K562 (cell line): ENCODE data around the gene DRGX. TPM values are rescaled to one million over a fixed set of nuclear protein-coding genes. Genes with fewer than 3 reads are reported as not detected.

Experiments
- ATAC-seq: fragments of 200-7000 bp; cut with Tn5 transposase; 3 replicates; pipeline ENCODE4 v1.9.1; 2020; ENCODE audit warnings: moderate library complexity
- BruUV-seq: library from RNA; stranded (reverse); fragments of 400-500 nt; replicated peaks from 2 replicates; lab custom pipeline; 2021; lab: Mats Ljungman, UMichigan
- CTCF ChIA-PET: fragments of 300-600 bp; formaldehyde crosslinking; extraction: SDS; loops from one replicate; lab custom pipeline; 2021; ENCODE audit warnings: low intra/inter-chr PET ratio; lab: Yijun Ruan, JAX
- POLR2A ChIA-PET: fragments of 300-600, 350-650 bp; sonication (Branson Sonifier 250); formaldehyde crosslinking; extraction: SDS; loops from one replicate; lab custom pipeline; 2021; ENCODE audit warnings: antibody characterized with exemption, inconsistent platforms; lab: Yijun Ruan, JAX
- DNase-seq, 4 experiments: peaks; one replicate each; pipeline versions ENCODE4 v3.0.0 to v3.0.0-alpha.2; 2011 to 2018; ENCODE audit warnings: low spot score in 3 of 4, mixed read lengths in 3 of 4; ENCODE audit errors: extremely low read depth in 1 of 4
- FAIRE-seq: peaks from 2 replicates; lab custom pipeline; 2011; peaks lifted over from hg19 to GRCh38; lab: Jason Lieb, UNC
- H2AFZ ChIP-seq: 2 replicates; pipeline ENCODE4 v1.6.0; 2011; ENCODE audit warnings: low read depth, low read length, control low read depth, inconsistent platforms
- H3K27ac ChIP-seq: fragments of 200-600 bp; 3 replicates; pipeline ENCODE4 v1.8.0; 2011; ENCODE audit warnings: low read depth, mild to moderate bottlenecking, control low read depth, inconsistent platforms, low read length, moderate library complexity, mixed read lengths; ENCODE audit errors: extremely low read depth
- H3K27me3 ChIP-seq, 2 experiments: fragments of 300-600 bp in 1 of 2; 2 replicates in 1 of 2; 3 replicates in 1 of 2; pipeline versions ENCODE4 v1.6.0 to v1.8.0; 2011; ENCODE audit warnings: inconsistent platforms in 2 of 2, low read length in 2 of 2, mild to moderate bottlenecking in 1 of 2, mixed read lengths in 1 of 2, moderate library complexity in 1 of 2; ENCODE audit not compliant: control insufficient read depth in 2 of 2, insufficient read depth in 2 of 2
- H3K36me3 ChIP-seq: fragments of 300-600 bp; 3 replicates; pipeline ENCODE4 v1.8.0; 2011; ENCODE audit warnings: mild to moderate bottlenecking, low read length, inconsistent platforms; ENCODE audit not compliant: control insufficient read depth, insufficient read depth
- H3K4me1 ChIP-seq, 2 experiments: fragments of 200-600 bp in 1 of 2; replicated peaks in 1 of 2; 2 replicates in 1 of 2; 3 replicates in 1 of 2; pipeline versions ENCODE4 v1.5.1 to v1.8.0; 2011; ENCODE audit warnings: inconsistent platforms in 2 of 2, low read length in 2 of 2, mild to moderate bottlenecking in 1 of 2, mixed read lengths in 1 of 2, moderate library complexity in 1 of 2; ENCODE audit not compliant: control insufficient read depth in 2 of 2, insufficient read depth in 2 of 2
- H3K4me2 ChIP-seq: 2 replicates; pipeline ENCODE4 v1.6.1; 2011; ENCODE audit warnings: low read length, control low read depth, inconsistent platforms, mixed read lengths; ENCODE audit not compliant: insufficient read depth
- H3K4me3 ChIP-seq: fragments of 200-600 bp; sonication (generic), shearing (Covaris generic); 2 replicates; pipeline ENCODE4 v1.5.1; 2016; ENCODE audit warnings: control low read depth, inconsistent platforms
- H3K79me2 ChIP-seq: fragments of 200-600 bp; 3 replicates; pipeline ENCODE4 v1.8.0; 2011; ENCODE audit warnings: low read length, inconsistent platforms; ENCODE audit not compliant: control insufficient read depth, insufficient read depth
- H3K9ac ChIP-seq, 2 experiments: 2 replicates each; pipeline versions ENCODE4 v1.6.0 to v1.6.1; 2011; ENCODE audit warnings: low read depth in 2 of 2, low read length in 2 of 2, control low read depth in 1 of 2, inconsistent platforms in 1 of 2, mild to moderate bottlenecking in 1 of 2, mixed read lengths in 1 of 2; ENCODE audit not compliant: insufficient read depth in 1 of 2
- H3K9me1 ChIP-seq: one replicate; pipeline ENCODE4 v1.6.0; 2011; ENCODE audit warnings: inconsistent platforms, mild to moderate bottlenecking, low read length, moderate library complexity; ENCODE audit not compliant: control insufficient read depth, insufficient read depth
- H3K9me3 ChIP-seq: replicated peaks from 2 replicates; pipeline ENCODE4 v1.5.1; 2011; ENCODE audit warnings: low read depth, low read length, inconsistent platforms; ENCODE audit not compliant: control insufficient read depth, insufficient read depth
- H4K20me1 ChIP-seq: replicated peaks from 2 replicates; pipeline ENCODE4 v1.6.1; 2011; ENCODE audit warnings: low read length, inconsistent platforms, mixed read lengths; ENCODE audit not compliant: control insufficient read depth, insufficient read depth
- BACH1 ChIP-seq: fragments of 200-800 bp; sonication (Bioruptor generic); IDR thresholded peaks from 2 replicates; pipeline ENCODE4 v1.6.1; 2016; ENCODE audit warnings: missing genetic modification characterization, missing compliant biosample characterization
- CEBPG ChIP-seq, 3 experiments: fragments of 200-800 bp in 1 of 3; sonication (Bioruptor generic) in 1 of 3; sonication (generic) in 1 of 3; formaldehyde crosslinking in 1 of 3; IDR thresholded peaks in 2 of 3; conservative IDR thresholded peaks in 1 of 3; 2 replicates each; pipeline versions ENCODE4 v1.6.1 to v1.8.0; 2016 to 2022; ENCODE audit warnings: missing compliant biosample characterization in 2 of 3, missing genetic modification characterization in 2 of 3, mild to moderate bottlenecking in 1 of 3, missing genetic modification reagents in 1 of 3
- MAFK ChIP-seq: IDR thresholded peaks from 2 replicates; pipeline ENCODE4 v1.6.1; 2011; ENCODE audit warnings: low read length, improper control_type of control experiment
- MEF2D ChIP-seq: conservative IDR thresholded peaks from 2 replicates; pipeline ENCODE4 v1.6.1; 2016; ENCODE audit warnings: low read depth, missing genetic modification characterization, missing compliant biosample characterization
- POLR2AphosphoS2 ChIP-seq: IDR thresholded peaks from 2 replicates; pipeline ENCODE4 v1.6.1; 2012; ENCODE audit warnings: low read length, improper control_type of control experiment
- POLR2G ChIP-seq: fragments of 200-400 bp; formaldehyde crosslinking; IDR thresholded peaks from 2 replicates; pipeline ENCODE4 v1.6.1; 2017; ENCODE audit warnings: low read depth, mild to moderate bottlenecking, antibody characterized with exemption, low read length, moderate library complexity
- PURB ChIP-seq: sonication (generic); formaldehyde crosslinking; IDR thresholded peaks from 2 replicates; pipeline ENCODE4 v1.9.0; 2021; ENCODE audit warnings: low read depth, mild to moderate bottlenecking, missing genetic modification reagents
- RAD21 ChIP-seq, 2 experiments: fragments of 250-450 bp in 1 of 2; fragments of 450-650 bp in 1 of 2; sonication (Bioruptor Pico) in 1 of 2; formaldehyde crosslinking in 1 of 2; IDR thresholded peaks in 1 of 2; conservative IDR thresholded peaks in 1 of 2; 2 replicates each; pipeline versions ENCODE4 v1.4.0 to v1.8.0; 2020 to 2022; ENCODE audit warnings: mild to moderate bottlenecking in 2 of 2, moderate library complexity in 1 of 2
- SP2 ChIP-seq: IDR thresholded peaks from 2 replicates; pipeline ENCODE4 v1.6.1; 2011; ENCODE audit warnings: mild to moderate bottlenecking, low read depth, low read length, moderate library complexity; ENCODE audit not compliant: poor library complexity, severe bottlenecking; ENCODE audit errors: extremely low read depth
- in situ Hi-C: fragments of 300-500 bp; cut with MboI; formaldehyde crosslinking; loops from 4 replicates; pipeline ENCODE4 v1.15.0; 2018; ENCODE audit warnings: inconsistent platforms, mixed read lengths
- intact Hi-C: fragments of 100-400 bp; cut with micrococcal nuclease; formaldehyde crosslinking; loops from 2 replicates; pipeline ENCODE4 v1.14.2; 2022
- polyA plus RNA-seq, 8 experiments: library from polyadenylated mRNA; depleted of rRNA in 4 of 8; stranded (reverse) in 5 of 8; unstranded in 3 of 8; fragments of >200 nt; fragmentation: Nextera tagmentation in 2 of 8; fragmentation: Illumina TruSeq in 1 of 8; extraction: Ambion mirVana in 2 of 8; extraction: Trizol in 1 of 8; gene quantifications; 2 replicates each; pipeline versions ENCODE4 v1.2.1 to v1.2.3, GENCODE V29; 2011 to 2014; ENCODE audit warnings: inconsistent platforms in 1 of 8, missing spikeins in 1 of 8
- total RNA-seq, 7 experiments: library from RNA; depleted of rRNA in 6 of 7; stranded (reverse); fragments of >200 nt in 6 of 7; fragmentation: Illumina TruSeq in 2 of 7; extraction: Trizol in 2 of 7; gene quantifications; 2 replicates each; pipeline versions ENCODE4 v1.2.1 to v1.2.3, GENCODE V29; 2011 to 2021; ENCODE audit warnings: low replicate concordance in 1 of 7
- TF ChIP-seq, protein P1 (sequence below): fragments of 250-450 bp; sonication (Bioruptor Pico); IDR thresholded peaks from 2 replicates; pipeline ENCODE4 v1.5.0; 2020; ENCODE audit warnings: mild to moderate bottlenecking
- TF ChIP-seq, protein P2 (sequence below): fragments of 450-650 bp; IDR thresholded peaks from 2 replicates; pipeline ENCODE4 v1.6.1; 2016; ENCODE audit warnings: antibody characterized with exemption

Gene DRGX
- total and polyA plus RNA-seq, 9 of the 15 experiments (the other 6 are each of a cell fraction or from before 2014, with no cell fraction given), result not detected

DNA sequence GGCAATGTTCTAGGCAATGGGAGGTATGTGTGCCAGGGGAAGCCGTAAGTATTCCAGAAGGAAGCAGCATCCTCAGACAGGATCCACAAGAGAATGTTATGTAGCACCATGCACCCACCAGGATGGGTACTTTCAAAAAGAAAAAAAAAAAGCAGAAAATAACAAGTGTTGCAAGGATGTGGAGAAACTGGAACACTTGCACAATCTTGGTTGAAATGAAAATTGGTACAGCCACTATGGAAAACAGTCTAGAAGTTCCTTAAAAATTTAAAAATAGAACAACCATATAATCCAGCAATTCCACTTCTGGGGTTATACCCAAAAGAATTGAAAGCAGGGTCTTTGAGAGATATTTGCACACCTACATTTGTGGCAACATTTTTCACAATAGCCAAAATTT lies 76.7 kb downstream of the DRGX start (continued):
- TF ChIP-seq, protein P1, sequence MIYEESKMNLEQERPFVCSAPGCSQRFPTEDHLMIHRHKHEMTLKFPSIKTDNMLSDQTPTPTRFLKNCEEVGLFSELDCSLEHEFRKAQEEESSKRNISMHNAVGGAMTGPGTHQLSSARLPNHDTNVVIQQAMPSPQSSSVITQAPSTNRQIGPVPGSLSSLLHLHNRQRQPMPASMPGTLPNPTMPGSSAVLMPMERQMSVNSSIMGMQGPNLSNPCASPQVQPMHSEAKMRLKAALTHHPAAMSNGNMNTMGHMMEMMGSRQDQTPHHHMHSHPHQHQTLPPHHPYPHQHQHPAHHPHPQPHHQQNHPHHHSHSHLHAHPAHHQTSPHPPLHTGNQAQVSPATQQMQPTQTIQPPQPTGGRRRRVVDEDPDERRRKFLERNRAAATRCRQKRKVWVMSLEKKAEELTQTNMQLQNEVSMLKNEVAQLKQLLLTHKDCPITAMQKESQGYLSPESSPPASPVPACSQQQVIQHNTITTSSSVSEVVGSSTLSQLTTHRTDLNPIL (CRISPR knock-in tag), result no peak
- TF ChIP-seq SP2, result no peak
- TF ChIP-seq, protein P2, sequence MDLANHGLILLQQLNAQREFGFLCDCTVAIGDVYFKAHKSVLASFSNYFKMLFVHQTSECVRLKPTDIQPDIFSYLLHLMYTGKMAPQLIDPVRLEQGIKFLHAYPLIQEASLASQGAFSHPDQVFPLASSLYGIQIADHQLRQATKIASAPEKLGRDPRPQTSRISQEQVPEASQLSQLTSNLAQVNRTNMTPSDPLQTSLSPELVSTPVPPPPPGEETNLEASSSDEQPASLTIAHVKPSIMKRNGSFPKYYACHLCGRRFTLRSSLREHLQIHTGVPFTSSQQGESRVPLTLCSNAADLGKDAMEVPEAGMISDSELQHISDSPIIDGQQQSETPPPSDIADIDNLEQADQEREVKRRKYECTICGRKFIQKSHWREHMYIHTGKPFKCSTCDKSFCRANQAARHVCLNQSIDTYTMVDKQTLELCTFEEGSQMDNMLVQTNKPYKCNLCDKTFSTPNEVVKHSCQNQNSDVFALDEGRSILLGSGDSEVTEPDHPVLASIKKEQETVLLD, result no peak

DNA sequence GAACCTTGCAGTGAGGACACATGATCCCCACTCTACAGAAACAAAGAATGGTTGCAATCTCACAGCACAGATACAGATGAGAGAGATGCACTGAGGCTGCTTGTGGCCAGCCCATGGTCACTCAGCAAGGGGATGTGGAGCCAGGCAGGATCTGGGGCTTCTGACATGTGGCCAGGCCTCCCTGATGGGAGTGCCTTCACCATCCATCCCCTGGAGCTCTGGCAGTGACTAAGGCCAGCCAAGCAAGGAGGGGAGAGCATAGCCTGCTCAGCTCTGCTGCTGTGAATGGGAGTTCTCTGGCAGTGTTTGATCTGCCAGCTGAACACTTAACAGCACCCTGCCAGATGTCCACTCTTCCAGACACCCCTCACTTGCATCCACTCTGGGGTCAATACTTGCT lies 77.1 kb downstream of the DRGX start:
- no peak overlapping the region for H3K4me2 ChIP-seq
- peaks cover 23% of the 10 kb centered on the region; the same call in 2 of the 3 replicates for H3K36me3 ChIP-seq
- no peaks in the 10 kb centered on the region for H3K9me3 ChIP-seq
- no TSS peak for BruUV-seq
- FAIRE-seq, result no peak
- H3K9me1 ChIP-seq, result no peaks in the 10 kb centered on the region
- peaks cover 0 to under 1% of the 10 kb centered on the region in 2 experiments; a peak in 1 of 5 replicates for H3K4me1 ChIP-seq
- no peaks in the 10 kb centered on the region for H3K79me2 ChIP-seq
- H3K27me3 ChIP-seq, result no peaks in the 10 kb centered on the region
- H3K4me3 ChIP-seq, result no peak overlapping the region
- in situ Hi-C loops, result no loop called here
- no peak for DNase-seq
- intact Hi-C loops, result no loop called here
- no peak overlapping the region for H3K27ac ChIP-seq
- no peak for TF ChIP-seq CEBPG (CRISPR knock-in tag; IDR thresholded peaks at IDR 0.05)
- TF ChIP-seq CEBPG (tag; conservative IDR thresholded peaks at IDR 0.05 in 1 of 2, IDR thresholded peaks at IDR 0.05 in 1 of 2), result no peak
- no peak for TF ChIP-seq RAD21 (CRISPR knock-in tag; conservative IDR thresholded peaks at IDR 0.05 in 1 of 2, IDR thresholded peaks at IDR 0.05 in 1 of 2)
- no peak for TF ChIP-seq MEF2D
- no peak for TF ChIP-seq BACH1 (tag)
- TF ChIP-seq MAFK, result no peak
- no peak for TF ChIP-seq POLR2AphosphoS2
- TF ChIP-seq POLR2G, result no peak
- TF ChIP-seq PURB (CRISPR knock-in tag), result no peak
- no peaks in the 10 kb centered on the region for H4K20me1 ChIP-seq
- CTCF ChIA-PET, result no interaction called here
- H2AFZ ChIP-seq, result no peak overlapping the region
- no peak overlapping the region for H3K9ac ChIP-seq
- no peak for ATAC-seq
- POLR2A ChIA-PET, result interaction anchor here (0.7 kb wide), 1 partner anchor 335 kb away, joined by 3 read pairs; no protein-coding TSS in a partner anchor
